PFSK-1 (cell line): ENCODE results near the gene RYR3.

Experiments
- POLR2AphosphoS5 ChIP-seq: IDR thresholded peaks from 2 replicates; pipeline ENCODE4 v1.6.1; 2012; ENCODE audit warnings: low read depth, mild to moderate bottlenecking, control low read depth, low read length, moderate library complexity
- SIN3A ChIP-seq: IDR thresholded peaks from 2 replicates; pipeline ENCODE4 v1.6.1; 2012; ENCODE audit warnings: mild to moderate bottlenecking, low read length, moderate library complexity, borderline replicate concordance; ENCODE audit not compliant: insufficient read depth
- TF ChIP-seq, protein P1 (sequence below), 2 experiments: IDR thresholded peaks; 2 replicates each; pipeline versions ENCODE4 v1.6.1 to v1.8.0; 2011 to 2012; ENCODE audit warnings: low read depth in 2 of 2, low read length in 2 of 2, control low read depth in 1 of 2, inconsistent platforms in 1 of 2, mild to moderate bottlenecking in 1 of 2, moderate library complexity in 1 of 2; ENCODE audit not compliant: insufficient read depth in 1 of 2

DNA sequence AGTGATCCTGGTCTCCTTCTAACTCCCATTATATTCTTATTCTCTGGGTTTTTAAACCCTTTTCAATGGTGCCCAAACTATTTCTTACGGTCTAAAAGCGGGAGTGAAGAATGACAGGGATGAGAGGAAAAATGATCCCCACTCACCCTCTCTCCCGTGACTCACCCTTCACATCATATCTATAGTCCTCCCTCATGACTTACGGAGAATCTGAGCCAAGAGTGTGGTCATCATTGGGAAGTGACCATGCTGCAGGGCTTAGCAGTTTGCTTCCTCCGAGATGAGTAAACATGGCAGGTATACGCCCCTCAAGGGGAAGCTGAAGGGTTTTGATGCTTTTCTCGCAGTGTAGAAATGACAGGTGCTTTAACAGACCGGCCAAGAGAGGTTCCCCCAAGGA is 274.0 kb downstream of the RYR3 start:
- TF ChIP-seq SIN3A = no peak
- TF ChIP-seq POLR2AphosphoS5 = no peak
- TF ChIP-seq, protein P1, sequence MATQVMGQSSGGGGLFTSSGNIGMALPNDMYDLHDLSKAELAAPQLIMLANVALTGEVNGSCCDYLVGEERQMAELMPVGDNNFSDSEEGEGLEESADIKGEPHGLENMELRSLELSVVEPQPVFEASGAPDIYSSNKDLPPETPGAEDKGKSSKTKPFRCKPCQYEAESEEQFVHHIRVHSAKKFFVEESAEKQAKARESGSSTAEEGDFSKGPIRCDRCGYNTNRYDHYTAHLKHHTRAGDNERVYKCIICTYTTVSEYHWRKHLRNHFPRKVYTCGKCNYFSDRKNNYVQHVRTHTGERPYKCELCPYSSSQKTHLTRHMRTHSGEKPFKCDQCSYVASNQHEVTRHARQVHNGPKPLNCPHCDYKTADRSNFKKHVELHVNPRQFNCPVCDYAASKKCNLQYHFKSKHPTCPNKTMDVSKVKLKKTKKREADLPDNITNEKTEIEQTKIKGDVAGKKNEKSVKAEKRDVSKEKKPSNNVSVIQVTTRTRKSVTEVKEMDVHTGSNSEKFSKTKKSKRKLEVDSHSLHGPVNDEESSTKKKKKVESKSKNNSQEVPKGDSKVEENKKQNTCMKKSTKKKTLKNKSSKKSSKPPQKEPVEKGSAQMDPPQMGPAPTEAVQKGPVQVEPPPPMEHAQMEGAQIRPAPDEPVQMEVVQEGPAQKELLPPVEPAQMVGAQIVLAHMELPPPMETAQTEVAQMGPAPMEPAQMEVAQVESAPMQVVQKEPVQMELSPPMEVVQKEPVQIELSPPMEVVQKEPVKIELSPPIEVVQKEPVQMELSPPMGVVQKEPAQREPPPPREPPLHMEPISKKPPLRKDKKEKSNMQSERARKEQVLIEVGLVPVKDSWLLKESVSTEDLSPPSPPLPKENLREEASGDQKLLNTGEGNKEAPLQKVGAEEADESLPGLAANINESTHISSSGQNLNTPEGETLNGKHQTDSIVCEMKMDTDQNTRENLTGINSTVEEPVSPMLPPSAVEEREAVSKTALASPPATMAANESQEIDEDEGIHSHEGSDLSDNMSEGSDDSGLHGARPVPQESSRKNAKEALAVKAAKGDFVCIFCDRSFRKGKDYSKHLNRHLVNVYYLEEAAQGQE (IDR thresholded peaks at IDR 0.05; ENCODE audit: insufficient read depth in 1 of 2, low read depth in 2 of 2, low read length in 2 of 2) = no peak
